Measurements from ENCODE around the gene YBX2. TPM values are rescaled to one million over a fixed set of nuclear protein-coding genes. Genes with fewer than 3 reads are reported as not detected.

YBX2 gene
- total RNA-seq, 1 donor from 2014 or later: 0.57 TPM

DNA sequence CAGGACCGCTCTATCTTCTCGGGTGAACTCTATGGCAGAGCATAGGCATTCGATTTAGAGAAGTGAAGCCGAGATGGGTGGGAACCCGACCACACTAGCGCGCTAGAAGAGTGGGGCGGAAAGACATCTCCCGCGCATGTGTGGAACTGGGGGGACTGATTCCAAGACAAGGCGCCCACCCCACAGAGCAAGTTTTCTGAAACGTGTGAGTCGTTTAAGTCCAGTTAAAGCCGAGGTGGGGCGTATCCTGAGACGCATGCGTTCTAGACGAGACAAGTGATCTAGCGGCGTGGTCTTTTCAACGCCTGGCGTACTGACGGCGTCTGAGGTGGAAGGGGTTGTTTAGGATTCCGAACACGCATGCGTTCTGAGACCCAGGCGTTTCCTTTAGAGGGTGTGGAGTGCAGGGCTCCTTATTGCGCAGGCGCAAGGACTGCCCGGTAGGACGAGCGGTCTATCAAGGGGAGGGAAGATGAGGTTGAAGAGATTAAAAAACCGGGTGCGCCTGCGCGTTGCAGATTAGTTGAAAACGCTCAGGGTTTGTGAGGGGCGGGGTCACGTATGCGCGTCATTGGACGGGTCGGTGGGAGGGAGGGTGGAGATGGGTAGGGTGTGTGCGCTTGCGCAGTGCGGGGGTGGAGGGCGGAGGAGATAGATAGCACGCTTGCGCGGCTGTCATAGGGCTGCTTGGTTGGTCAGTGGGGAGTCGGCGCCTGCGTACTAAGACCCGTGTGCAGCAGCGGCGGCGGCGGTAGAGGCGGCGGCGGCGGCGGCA lies 12.7 kb upstream of the YBX2 start, which contains the start of gene EIF5A:
TSS of gene EIF5A (plus strand) at position 718 of the 775 bp plus-strand sequence. CDS start 2,008 bp downstream, outside the sequence.
- DNase-seq (ENCODE audit: low spot score): peak; percentile 100
- Mint-ChIP-seq H3K36me3 (ENCODE audit: low read depth) (peaks cover 24% of the 10 kb centered on the region), H3K9me3 (ENCODE audit: low read depth) (no peaks in the 10 kb centered on the region), H3K27me3 (ENCODE audit: low read depth) (no peaks in the 10 kb centered on the region), H3K4me1 (ENCODE audit: low read depth) (peaks cover 27% of the 10 kb centered on the region), H3K4me3 (ENCODE audit: unreplicated experiment) (peak within 1 kb of the TSS; percentile 85), H3K27ac (ENCODE audit: unreplicated experiment) (peak within 1 kb of the TSS; percentile 95)
- TF ChIP-seq, protein P1, sequence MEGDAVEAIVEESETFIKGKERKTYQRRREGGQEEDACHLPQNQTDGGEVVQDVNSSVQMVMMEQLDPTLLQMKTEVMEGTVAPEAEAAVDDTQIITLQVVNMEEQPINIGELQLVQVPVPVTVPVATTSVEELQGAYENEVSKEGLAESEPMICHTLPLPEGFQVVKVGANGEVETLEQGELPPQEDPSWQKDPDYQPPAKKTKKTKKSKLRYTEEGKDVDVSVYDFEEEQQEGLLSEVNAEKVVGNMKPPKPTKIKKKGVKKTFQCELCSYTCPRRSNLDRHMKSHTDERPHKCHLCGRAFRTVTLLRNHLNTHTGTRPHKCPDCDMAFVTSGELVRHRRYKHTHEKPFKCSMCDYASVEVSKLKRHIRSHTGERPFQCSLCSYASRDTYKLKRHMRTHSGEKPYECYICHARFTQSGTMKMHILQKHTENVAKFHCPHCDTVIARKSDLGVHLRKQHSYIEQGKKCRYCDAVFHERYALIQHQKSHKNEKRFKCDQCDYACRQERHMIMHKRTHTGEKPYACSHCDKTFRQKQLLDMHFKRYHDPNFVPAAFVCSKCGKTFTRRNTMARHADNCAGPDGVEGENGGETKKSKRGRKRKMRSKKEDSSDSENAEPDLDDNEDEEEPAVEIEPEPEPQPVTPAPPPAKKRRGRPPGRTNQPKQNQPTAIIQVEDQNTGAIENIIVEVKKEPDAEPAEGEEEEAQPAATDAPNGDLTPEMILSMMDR (IDR thresholded peaks at IDR 0.05): no peak

DNA sequence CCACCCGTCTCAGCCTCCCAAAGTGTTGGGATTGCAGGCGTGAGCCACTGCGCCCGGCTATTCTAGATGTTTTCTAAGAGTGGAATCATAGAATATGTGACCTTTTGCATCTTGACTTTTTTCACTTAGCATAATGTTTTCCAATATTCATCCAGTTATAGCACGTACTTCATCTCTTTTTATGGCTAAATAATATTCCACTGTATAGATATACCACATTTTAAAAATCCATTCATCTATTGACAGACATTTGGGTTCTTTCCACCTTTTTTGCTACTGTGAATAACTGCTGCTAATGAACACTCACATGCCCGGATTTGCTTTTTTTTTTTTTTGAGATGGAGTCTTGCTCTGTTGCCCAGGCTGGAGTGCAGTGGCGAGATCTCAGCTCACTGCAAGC lies 9.7 kb upstream of the YBX2 start:
- Mint-ChIP-seq H3K4me1 (ENCODE audit: low read depth) (peaks cover 10% of the 10 kb centered on the region), H3K9me3 (ENCODE audit: low read depth) (no peaks in the 10 kb centered on the region), H3K27me3 (ENCODE audit: low read depth) (peaks cover 4% of the 10 kb centered on the region), H3K4me3 (ENCODE audit: unreplicated experiment) (no peak overlapping the region), H3K36me3 (ENCODE audit: low read depth) (peaks cover 2% of the 10 kb centered on the region), H3K27ac (ENCODE audit: unreplicated experiment) (no peak overlapping the region)
- TF ChIP-seq, protein P1 (IDR thresholded peaks at IDR 0.05): no peak
- DNase-seq (ENCODE audit: low spot score): no peak

DNA sequence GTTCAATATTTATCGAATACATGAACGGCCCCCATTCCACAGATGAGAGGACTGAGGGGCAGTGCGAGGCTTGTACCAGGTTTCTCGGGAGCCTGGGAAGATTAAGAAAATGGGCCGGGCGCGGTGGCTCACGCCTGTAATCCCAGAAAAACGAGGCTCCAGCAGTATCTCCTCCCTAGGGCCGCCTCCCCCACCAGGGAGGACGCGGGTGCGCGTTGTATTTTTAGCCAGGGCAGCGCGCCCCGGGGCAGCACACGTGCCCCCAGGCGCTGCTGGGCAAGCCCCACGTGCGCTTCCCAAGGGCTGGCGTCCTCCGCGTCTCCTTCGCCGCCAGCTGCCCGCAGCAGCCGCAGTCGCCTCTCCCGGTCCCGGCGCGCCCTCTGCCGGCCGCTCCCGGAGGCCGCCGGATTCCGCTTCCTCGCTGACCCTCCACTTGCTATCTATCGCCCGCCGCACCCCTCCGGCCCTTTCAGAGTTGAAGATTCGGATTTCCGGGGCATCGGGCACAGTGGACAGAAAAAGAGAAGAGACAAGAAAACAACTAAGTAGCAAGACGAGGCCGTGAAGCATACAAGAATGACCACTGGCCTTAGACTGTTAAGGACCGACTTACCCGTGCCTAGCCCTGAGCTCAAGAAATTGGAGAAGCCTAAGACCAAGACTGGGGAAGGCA lies 1.9 kb upstream of the YBX2 start:
- Mint-ChIP-seq H3K27me3 (ENCODE audit: low read depth) (peaks cover 15% of the 10 kb centered on the region), H3K4me3 (ENCODE audit: unreplicated experiment) (peak overlapping the region; percentile 44), H3K27ac (ENCODE audit: unreplicated experiment) (no peak overlapping the region), H3K4me1 (ENCODE audit: low read depth) (peaks cover 22% of the 10 kb centered on the region), H3K36me3 (ENCODE audit: low read depth) (no peaks in the 10 kb centered on the region), H3K9me3 (ENCODE audit: low read depth) (no peaks in the 10 kb centered on the region)
- DNase-seq (ENCODE audit: low spot score): peak; percentile 94
- TF ChIP-seq, protein P1 (IDR thresholded peaks at IDR 0.05): peak; percentile 96

DNA sequence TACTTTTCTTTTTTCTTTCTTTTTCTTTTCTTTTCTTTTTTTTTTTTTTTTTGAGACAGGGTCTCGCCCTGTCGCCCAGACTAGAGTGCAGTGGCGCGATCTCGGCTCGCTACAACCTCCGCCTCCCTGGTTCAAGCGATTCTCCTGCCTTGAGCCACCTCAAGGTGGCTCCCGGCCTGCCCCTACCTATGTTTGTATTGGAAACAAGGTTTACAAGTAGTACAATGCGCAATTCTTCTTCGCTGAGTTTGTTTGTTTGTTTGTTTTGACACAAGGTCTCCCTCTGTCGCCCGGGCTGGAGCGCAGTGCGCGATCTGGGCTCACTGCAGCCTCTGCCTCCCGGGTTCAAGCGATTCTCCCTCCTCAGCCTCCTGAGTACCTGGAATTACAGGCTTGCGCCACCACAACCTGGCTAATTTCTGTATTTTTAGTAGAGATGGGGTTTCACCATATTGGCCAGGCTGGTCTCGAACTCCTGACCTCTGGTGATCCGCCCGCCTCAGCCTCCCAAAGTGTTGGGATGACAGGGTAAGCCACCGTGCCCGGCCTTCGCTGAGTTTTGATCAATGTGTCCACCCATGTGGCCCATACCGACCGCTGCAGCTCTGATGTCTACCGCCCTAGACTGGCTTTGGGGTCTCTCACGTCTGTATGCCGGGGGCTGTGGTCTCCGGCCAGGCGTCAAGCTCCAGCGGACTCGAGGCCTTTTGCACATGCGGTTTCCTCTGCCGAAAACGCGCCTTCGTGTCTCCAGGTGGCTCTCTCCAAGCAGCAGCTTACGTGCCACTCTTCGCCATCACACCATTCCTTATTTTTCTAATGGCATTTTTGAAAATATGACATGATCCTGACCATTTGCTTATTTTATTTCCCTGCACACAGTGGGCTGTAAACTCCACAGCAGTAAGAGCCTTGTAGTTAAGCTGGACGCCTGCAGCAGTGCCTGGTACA lies 1.1 kb upstream of the YBX2 start:
- H3K4me3 Mint-ChIP-seq (ENCODE audit: unreplicated experiment): peak overlapping the region; percentile 55
- H3K9me3 Mint-ChIP-seq (ENCODE audit: low read depth): no peaks in the 10 kb centered on the region
- no peak for DNase-seq (ENCODE audit: low spot score)
- H3K4me1 Mint-ChIP-seq (ENCODE audit: low read depth): peaks cover 22% of the 10 kb centered on the region
- H3K27me3 Mint-ChIP-seq (ENCODE audit: low read depth): peaks cover 22% of the 10 kb centered on the region
- no peak overlapping the region for H3K27ac Mint-ChIP-seq (ENCODE audit: unreplicated experiment)
- no peaks in the 10 kb centered on the region for H3K36me3 Mint-ChIP-seq (ENCODE audit: low read depth)
- TF ChIP-seq, protein P1 (IDR thresholded peaks at IDR 0.05): no peak
